ENCODE results near the gene C2CD2. TPM values are rescaled to one million over a fixed set of nuclear protein-coding genes. Genes with fewer than 3 reads are reported as not detected.

C2CD2 gene
- total and polyA plus RNA-seq, 2 donors (not counting 3 experiments of a cell fraction or from before 2014, with no cell fraction given) = 32.6 to 41.2 TPM

DNA sequence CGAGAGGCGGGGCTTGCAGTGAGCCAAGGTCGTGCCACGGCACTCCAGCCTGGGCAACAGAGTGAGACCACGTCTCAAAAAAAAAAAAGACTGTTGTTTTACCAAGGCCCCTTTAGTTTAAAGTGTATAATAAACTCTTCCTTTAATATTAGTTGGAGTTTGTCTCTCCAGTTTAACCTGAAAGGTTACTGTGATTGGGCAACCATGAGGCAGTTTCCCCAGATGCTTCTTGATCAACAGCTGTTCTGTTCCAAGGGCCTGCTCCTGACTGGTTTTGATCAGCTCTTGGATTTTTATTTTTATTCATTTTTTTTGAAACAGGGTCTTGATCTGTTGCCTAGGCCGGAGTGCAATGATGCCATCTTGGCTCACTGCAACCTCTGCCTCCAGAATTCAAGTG lies 18.1 kb upstream of the C2CD2 start:
- Histone ChIP-seq H3K9me3 (replicated peaks; ENCODE audit: control insufficient read depth, insufficient read depth, low read length) (no peaks in the 10 kb centered on the region), H3K79me2 (ENCODE audit: control insufficient read depth, insufficient read depth, low read length) (no peaks in the 10 kb centered on the region), H3K27ac (ENCODE audit: insufficient read depth, low read depth, low read length) (no peak overlapping the region), H3K36me3 (ENCODE audit: control insufficient read depth in 2 of 2, extremely low read depth in 1 of 2, insufficient read depth in 2 of 2, low read length in 2 of 2) (no peaks in the 10 kb centered on the region), H3K9me1 (replicated peaks; ENCODE audit: control insufficient read depth, extremely low read depth, insufficient read depth, low read length) (no peaks in the 10 kb centered on the region), H3K4me2 (ENCODE audit: insufficient read depth, low read length) (no peak overlapping the region), H3K27me3 (ENCODE audit: control insufficient read depth in 2 of 2, insufficient read depth in 2 of 2, low read length in 2 of 2) (no peaks in the 10 kb centered on the region), H3K4me3 (replicated peaks in 1 of 3; ENCODE audit: insufficient read depth in 1 of 3, low read depth in 1 of 3, low read length in 3 of 3) (no peak overlapping the region), H3K9ac (replicated peaks; ENCODE audit: extremely low read depth, insufficient read depth, low read length) (no peak overlapping the region), H2AFZ (ENCODE audit: low read depth, low read length) (no peak overlapping the region), H3K4me1 (ENCODE audit: control insufficient read depth, extremely low read depth, insufficient read depth, low read length) (peaks cover 7% of the 10 kb centered on the region), H4K20me1 (replicated peaks; ENCODE audit: control insufficient read depth, extremely low read depth, insufficient read depth, low read length) (no peaks in the 10 kb centered on the region)
- FAIRE-seq = no peak
- ChIA-PET POLR2A (no interaction called here), CTCF (interaction anchor here (1.1 to 3.2 kb wide), 3 partner anchors 11 to 136 kb away, joined by 3 to 11 read pairs (median 3); no protein-coding TSS in a partner anchor)
- no TSS peak for BruUV-seq (replicated peaks)
- intact Hi-C loops (cut with micrococcal nuclease) = no loop called here
- DNase-seq (ENCODE audit: low read depth, low spot score) = no peak
- dilution Hi-C loops (cut with MboI; ENCODE audit: extremely low pct_ligation_motif_present, low sequenced_read_pairs) = no loop called here
- TF ChIP-seq, protein P1, sequence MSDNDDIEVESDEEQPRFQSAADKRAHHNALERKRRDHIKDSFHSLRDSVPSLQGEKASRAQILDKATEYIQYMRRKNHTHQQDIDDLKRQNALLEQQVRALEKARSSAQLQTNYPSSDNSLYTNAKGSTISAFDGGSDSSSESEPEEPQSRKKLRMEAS (IDR thresholded peaks at IDR 0.05; ENCODE audit: insufficient read depth, insufficient read length) = no peak
- TF ChIP-seq POLR2AphosphoS5 (IDR thresholded peaks at IDR 0.05; ENCODE audit: insufficient read depth, low read depth, low read length) = no peak
- TF ChIP-seq EZH2 (IDR thresholded peaks at IDR 0.05; ENCODE audit: borderline replicate concordance, low read depth, low read length, severe bottlenecking) = no peak
- TF ChIP-seq POLR2A (IDR thresholded peaks at IDR 0.05; ENCODE audit: low read depth, low read length) = no peak
- TF ChIP-seq MYC (IDR thresholded peaks at IDR 0.05; ENCODE audit: low read depth, low read length) = no peak
- TF ChIP-seq, protein P2, sequence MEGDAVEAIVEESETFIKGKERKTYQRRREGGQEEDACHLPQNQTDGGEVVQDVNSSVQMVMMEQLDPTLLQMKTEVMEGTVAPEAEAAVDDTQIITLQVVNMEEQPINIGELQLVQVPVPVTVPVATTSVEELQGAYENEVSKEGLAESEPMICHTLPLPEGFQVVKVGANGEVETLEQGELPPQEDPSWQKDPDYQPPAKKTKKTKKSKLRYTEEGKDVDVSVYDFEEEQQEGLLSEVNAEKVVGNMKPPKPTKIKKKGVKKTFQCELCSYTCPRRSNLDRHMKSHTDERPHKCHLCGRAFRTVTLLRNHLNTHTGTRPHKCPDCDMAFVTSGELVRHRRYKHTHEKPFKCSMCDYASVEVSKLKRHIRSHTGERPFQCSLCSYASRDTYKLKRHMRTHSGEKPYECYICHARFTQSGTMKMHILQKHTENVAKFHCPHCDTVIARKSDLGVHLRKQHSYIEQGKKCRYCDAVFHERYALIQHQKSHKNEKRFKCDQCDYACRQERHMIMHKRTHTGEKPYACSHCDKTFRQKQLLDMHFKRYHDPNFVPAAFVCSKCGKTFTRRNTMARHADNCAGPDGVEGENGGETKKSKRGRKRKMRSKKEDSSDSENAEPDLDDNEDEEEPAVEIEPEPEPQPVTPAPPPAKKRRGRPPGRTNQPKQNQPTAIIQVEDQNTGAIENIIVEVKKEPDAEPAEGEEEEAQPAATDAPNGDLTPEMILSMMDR (IDR thresholded peaks at IDR 0.05; ENCODE audit: extremely low read depth in 1 of 2, insufficient read depth in 1 of 2, low read depth in 1 of 2, low read length in 2 of 2) = no peak
- no peak for TF ChIP-seq JUN (IDR thresholded peaks at IDR 0.05; ENCODE audit: borderline replicate concordance, insufficient read depth, insufficient read length, low read depth)
- no peak for TF ChIP-seq FOS (IDR thresholded peaks at IDR 0.05; ENCODE audit: borderline replicate concordance, insufficient read depth, low read length)
- TF ChIP-seq GATA2 (IDR thresholded peaks at IDR 0.05; ENCODE audit: insufficient read depth, insufficient read length, low read depth, low read length) = no peak

All from endothelial cell of umbilical vein (primary cell).